ENCODE measurements around the gene RPUSD4.

RPUSD4 gene

DNA sequence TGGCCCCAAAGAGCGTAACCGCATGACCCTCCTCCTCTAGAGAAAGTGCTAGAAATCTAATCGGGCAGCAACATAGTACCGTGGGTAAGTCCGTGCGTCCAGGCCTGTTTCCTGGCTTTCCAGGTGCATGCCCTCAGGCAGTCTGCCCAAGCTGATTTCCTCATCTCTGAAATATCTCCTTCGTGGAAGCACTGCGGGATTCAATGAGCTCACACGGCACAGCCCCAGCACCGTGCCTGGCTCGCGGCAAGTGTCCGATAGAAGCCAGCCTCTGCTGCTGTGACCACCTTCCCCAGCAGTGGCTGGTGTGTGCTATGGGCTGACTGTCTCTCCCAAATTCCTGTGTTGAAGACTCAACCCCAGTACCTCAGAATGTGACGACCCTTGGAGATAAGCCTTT, 20.7 kb downstream of the RPUSD4 start:
- peak; percentile 75 for DNase-seq (ENCODE audit: low read depth)
- no peak for TF ChIP-seq CTCF (IDR thresholded peaks at IDR 0.05; ENCODE audit: insufficient read depth, low read depth, low read length, missing control alignments)
- H3K4me3 ChIP-seq (ENCODE audit: low read length), result no peak overlapping the region

- no peak for TF ChIP-seq CTCF (IDR thresholded peaks at IDR 0.05; ENCODE audit: insufficient read depth, low read depth, low read length, missing control alignments)
- no peak for DNase-seq (ENCODE audit: low read depth)
- no peak overlapping the region for H3K4me3 ChIP-seq (ENCODE audit: low read length)
Observed at GRCh38 chr11:126189109-126189929, 22.1 kb downstream of the RPUSD4 start.

- no peak for DNase-seq (ENCODE audit: low read depth)
- TF ChIP-seq CTCF (IDR thresholded peaks at IDR 0.05; ENCODE audit: insufficient read depth, low read depth, low read length, missing control alignments), result no peak
- no peak overlapping the region for H3K4me3 ChIP-seq (ENCODE audit: low read length)
Observed at GRCh38 chr11:126188332-126189108, 22.9 kb downstream of the RPUSD4 start.

- DNase-seq (ENCODE audit: low read depth), result no peak
- H3K4me3 ChIP-seq (ENCODE audit: low read length), result no peak overlapping the region
- no peak for TF ChIP-seq CTCF (IDR thresholded peaks at IDR 0.05; ENCODE audit: insufficient read depth, low read depth, low read length, missing control alignments)
Observed at GRCh38 chr11:126186708-126187529, 24.5 kb downstream of the RPUSD4 start.

DNA sequence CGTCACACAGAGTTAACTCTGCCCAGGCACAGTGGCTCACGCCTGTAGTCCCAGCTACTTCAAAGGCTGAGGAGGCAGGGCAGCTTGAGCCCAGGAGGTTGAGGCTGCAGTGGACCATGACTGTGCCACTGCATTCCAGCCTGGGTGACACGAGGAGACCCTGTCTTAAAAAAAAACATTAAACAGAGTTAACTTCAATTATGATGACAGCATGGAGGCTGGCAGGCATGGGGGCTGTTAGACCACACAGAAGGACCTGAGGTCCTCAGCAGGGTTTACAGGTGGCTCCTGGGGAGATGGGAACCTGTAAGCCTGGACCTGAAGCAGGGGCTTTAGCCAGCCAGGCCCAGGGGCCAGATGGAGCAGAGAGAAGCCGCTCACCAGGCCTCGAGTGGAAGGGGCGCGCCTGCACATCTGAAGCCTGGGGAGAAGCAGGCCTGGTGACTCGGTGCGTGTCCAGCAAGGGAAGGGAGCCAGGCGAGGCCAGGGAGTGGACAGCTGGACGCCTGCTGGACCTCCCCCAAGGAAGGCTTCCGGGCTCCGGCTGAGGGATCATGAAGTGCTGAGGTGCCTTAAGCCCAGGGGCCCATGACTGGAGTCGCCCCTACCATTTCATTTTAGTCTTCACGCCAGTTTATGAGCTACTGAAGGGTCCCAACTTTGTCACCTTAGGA, 25.3 kb downstream of the RPUSD4 start:
- DNase-seq (ENCODE audit: low read depth), result no peak
- no peak overlapping the region for H3K4me3 ChIP-seq (ENCODE audit: low read length)
- TF ChIP-seq CTCF (IDR thresholded peaks at IDR 0.05; ENCODE audit: insufficient read depth, low read depth, low read length, missing control alignments), result no peak

DNA sequence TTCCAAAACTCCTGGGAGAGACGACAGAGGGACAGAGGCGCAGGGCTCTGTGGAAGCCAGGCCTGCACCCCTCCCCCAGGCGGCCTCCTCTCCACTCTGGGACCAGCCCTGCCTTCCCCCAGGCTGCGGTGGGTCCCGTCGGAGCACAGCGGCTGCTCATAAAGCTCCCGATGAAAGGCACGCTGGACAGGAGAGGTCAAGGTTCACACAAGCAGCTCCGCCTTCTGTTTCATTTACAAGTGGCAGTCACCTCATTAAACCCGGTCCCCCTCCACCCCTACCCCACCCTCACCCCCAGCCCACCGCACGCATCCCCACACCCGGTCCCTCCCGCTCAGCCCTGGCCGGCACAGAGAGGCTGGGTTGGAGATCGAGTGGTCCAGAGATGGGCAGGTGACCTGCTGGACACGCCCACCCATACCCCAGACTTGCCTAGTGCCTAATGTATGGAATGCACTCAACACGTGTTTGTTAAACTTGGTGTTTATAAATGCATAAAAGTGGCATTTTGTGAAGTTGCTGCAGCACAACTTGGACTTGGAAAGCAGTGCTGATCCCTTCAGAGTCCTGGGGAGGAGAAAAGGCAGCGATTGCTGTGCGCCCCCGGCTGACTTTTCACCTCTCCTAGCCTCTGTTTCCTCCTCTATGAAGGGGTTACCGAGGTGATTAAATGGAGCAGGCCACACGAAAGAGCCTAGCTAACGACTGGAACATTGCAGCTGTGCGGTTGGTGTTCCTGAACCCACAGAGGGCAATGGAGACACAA, 26.0 kb downstream of the RPUSD4 start:
- no peak for TF ChIP-seq CTCF (IDR thresholded peaks at IDR 0.05; ENCODE audit: insufficient read depth, low read depth, low read length, missing control alignments)
- no peak for DNase-seq (ENCODE audit: low read depth)

More for the DNA sequence above, 26.0 kb downstream of the RPUSD4 start:
- no peak overlapping the region for H3K4me3 ChIP-seq (ENCODE audit: low read length)

All from epithelial cell of esophagus (primary cell).